ENCODE results near the gene GRAMD2A.

DNA sequence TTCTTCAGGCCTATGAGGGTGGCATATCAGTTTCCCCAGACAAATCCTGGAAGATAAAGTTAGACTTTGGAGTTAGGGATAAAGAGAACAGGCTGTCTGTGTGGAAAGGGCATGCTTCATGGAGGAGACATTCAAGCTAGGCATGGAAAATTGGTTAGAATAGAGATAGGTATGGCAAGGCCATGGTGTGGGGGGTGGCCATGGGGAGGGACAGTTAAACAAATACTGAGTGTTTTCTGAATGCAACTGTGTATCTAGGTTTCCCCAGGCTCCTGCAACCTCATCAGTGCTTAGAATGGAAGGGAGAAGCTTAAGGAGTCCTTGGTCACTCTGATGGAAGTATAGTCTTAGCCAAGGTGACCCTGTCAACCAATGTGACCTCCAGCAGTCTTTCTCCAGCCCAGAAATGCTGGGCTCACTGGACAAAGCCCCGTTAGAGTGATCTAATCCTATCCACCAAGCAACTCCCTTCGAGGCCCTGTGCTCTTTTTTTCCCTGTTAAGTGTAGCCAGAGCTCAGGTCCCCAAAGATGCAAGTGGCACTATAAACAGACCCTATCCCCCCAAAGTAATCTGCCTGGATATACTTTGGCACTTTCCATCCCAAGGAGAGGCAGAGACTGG lies 38.9 kb upstream of the GRAMD2A start:
- no peak for TF ChIP-seq CTCF (IDR thresholded peaks at IDR 0.05; ENCODE audit: poor library complexity)
- TF ChIP-seq EZH2 (IDR thresholded peaks at IDR 0.05; ENCODE audit: borderline replicate concordance): no peak
